Natural killer cell (primary cell): ENCODE measurements around the gene NPEPL1. TPM values are rescaled to one million over a fixed set of nuclear protein-coding genes. Genes with fewer than 3 reads are reported as not detected.

Experiments used
- ATAC-seq, 3 donors: fragments of 150-1000 bp in 2 of 3; fragments of 200-7000 bp in 1 of 3; cut with Tn5 transposase; 1 replicate in 1 of 3; 2 replicates in 2 of 3; pipeline ENCODE4 v1.10.0; 2021; ENCODE audit warnings: mild to moderate bottlenecking in 2 of 3, moderate library complexity in 2 of 3
- DNase-seq, 2 donors: peaks; one replicate each; pipeline versions ENCODE4 v3.0.0 to v3.0.0-alpha.2; 2013 to 2021; ENCODE audit warnings: mixed read lengths in 1 of 2
- H3K27ac ChIP-seq: one replicate; pipeline ENCODE4 v1.5.1; 2013; ENCODE audit warnings: mild to moderate bottlenecking, low read length
- H3K27me3 ChIP-seq: one replicate; pipeline ENCODE4 v1.6.1; 2013; ENCODE audit warnings: low read length; ENCODE audit not compliant: control insufficient read depth, insufficient read depth
- H3K36me3 ChIP-seq: one replicate; pipeline ENCODE4 v1.6.1; 2013; ENCODE audit warnings: low read length; ENCODE audit not compliant: control insufficient read depth, insufficient read depth
- H3K4me1 ChIP-seq: one replicate; pipeline ENCODE4 v1.6.1; 2013; ENCODE audit warnings: low read length; ENCODE audit not compliant: control insufficient read depth, insufficient read depth
- H3K4me3 ChIP-seq: one replicate; pipeline ENCODE4 v1.5.1; 2013; ENCODE audit warnings: low read length
- H3K9me3 ChIP-seq: one replicate; pipeline ENCODE4 v1.6.1; 2013; ENCODE audit warnings: low read length; ENCODE audit not compliant: control insufficient read depth, insufficient read depth
- H3K27ac Mint-ChIP-seq, 2 donors: one replicate each; pipeline ENCODE4 v1.8.0; 2022; ENCODE audit warnings: mild to moderate bottlenecking in 2 of 2, mixed read lengths in 2 of 2, moderate library complexity in 1 of 2
- H3K27me3 Mint-ChIP-seq, 2 donors: one replicate each; pipeline ENCODE4 v1.8.0; 2022; ENCODE audit warnings: low read depth in 2 of 2, mixed read lengths in 2 of 2
- H3K36me3 Mint-ChIP-seq: one replicate; pipeline ENCODE4 v1.8.0; 2022; ENCODE audit warnings: mixed read lengths
- H3K4me1 Mint-ChIP-seq, 2 donors: one replicate each; pipeline ENCODE4 v1.8.0; 2022; ENCODE audit warnings: mixed read lengths in 2 of 2
- H3K4me3 Mint-ChIP-seq: one replicate; pipeline ENCODE4 v1.8.0; 2022; ENCODE audit warnings: mild to moderate bottlenecking, moderate library complexity, mixed read lengths
- H3K9me3 Mint-ChIP-seq, 2 donors: one replicate each; pipeline ENCODE4 v1.8.0; 2022; ENCODE audit warnings: mixed read lengths in 2 of 2
- CTCF ChIP-seq: fragments of 200-600 bp; IDR thresholded peaks from one replicate; pipeline ENCODE4 v1.8.0; 2022; ENCODE audit warnings: antibody characterized with exemption
- WGBS: methylation state at CpG from one replicate; pipeline ENCODE4 v1.1.7; 2013; ENCODE audit warnings: missing lambda C conversion rate; ENCODE audit not compliant: insufficient coverage; 5-methylcytosine and 5-hydroxymethylcytosine counted together
- intact Hi-C: fragments of 100-400 bp; cut with micrococcal nuclease; formaldehyde crosslinking; loops from one replicate; pipeline ENCODE4 v1.14.2; 2022
- total RNA-seq, 4 donors: library from RNA; stranded (reverse); fragments of 120-200 nt in 1 of 4; gene quantifications; one replicate each; pipeline versions ENCODE4 v1.2.3 to v1.2.4, GENCODE V29; 2013 to 2022

Gene NPEPL1
- total RNA-seq, 3 donors from 2014 or later (not counting 1 experiment from before 2014, with no cell fraction given), result 66.0 to 83.7 (median 68.4) TPM

GRCh38 chr20:58660855-58661597 lies 31.6 kb upstream of the NPEPL1 start:
- Mint-ChIP-seq H3K36me3 (no peaks in the 10 kb centered on the region), H3K4me1 (peaks cover 61% of the 10 kb centered on the region in 2 donors), H3K27ac (peak overlapping the region; percentile 86 to 90), H3K9me3 (no peaks in the 10 kb centered on the region), H3K27me3 (no peaks in the 10 kb centered on the region), H3K4me3 (peak overlapping the region; percentile 37)
- TF ChIP-seq CTCF, result no peak
- peaks cover 12% of the 10 kb centered on the region for H3K36me3 ChIP-seq
- DNase-seq (peak in 1 of 2 donors; percentile 80), ATAC-seq (peak in 2 of 3 donors; percentile 36 to 52)
- H3K27me3 ChIP-seq, result no peaks in the 10 kb centered on the region
- H3K9me3 ChIP-seq, result no peaks in the 10 kb centered on the region
- 48% methylated on average over 14 of the region's 14 CpGs for WGBS
- H3K4me3 ChIP-seq, result no peak overlapping the region
- intact Hi-C loops, result no loop called here
- peak overlapping the region; percentile 1 for H3K27ac ChIP-seq
- H3K4me1 ChIP-seq, result peaks cover 17% of the 10 kb centered on the region

- Histone ChIP-seq H3K9me3 (no peaks in the 10 kb centered on the region), H3K27ac (peak overlapping the region; percentile 1), H3K4me1 (peaks cover 17% of the 10 kb centered on the region), H3K4me3 (no peak overlapping the region), H3K27me3 (no peaks in the 10 kb centered on the region), H3K36me3 (peaks cover 14% of the 10 kb centered on the region)
- DNase-seq (peak in 1 of 2 donors; percentile 52), ATAC-seq (peak in 1 of 3 donors; percentile 17)
- intact Hi-C loops, result no loop called here
- Mint-ChIP-seq H3K36me3 (no peaks in the 10 kb centered on the region), H3K4me3 (no peak overlapping the region), H3K27me3 (no peaks in the 10 kb centered on the region), H3K4me1 (peaks cover 54 to 59% of the 10 kb centered on the region in 2 donors), H3K9me3 (no peaks in the 10 kb centered on the region), H3K27ac (peak overlapping the region; percentile 86 to 90)
- 90% methylated on average over 10 of the region's 12 CpGs for WGBS
- TF ChIP-seq CTCF, result no peak
Measured at GRCh38 chr20:58661598-58662473, 30.8 kb upstream of the NPEPL1 start.

- Mint-ChIP-seq H3K27me3 (no peaks in the 10 kb centered on the region), H3K27ac (peak overlapping the region in 1 of 2 donors; percentile 29), H3K36me3 (no peaks in the 10 kb centered on the region), H3K4me3 (no peak overlapping the region), H3K9me3 (no peaks in the 10 kb centered on the region), H3K4me1 (peaks cover 37 to 44% of the 10 kb centered on the region in 2 donors)
- intact Hi-C loops, result no loop called here
- Histone ChIP-seq H3K27ac (no peak overlapping the region), H3K27me3 (no peaks in the 10 kb centered on the region), H3K4me3 (no peak overlapping the region), H3K4me1 (peaks cover 17% of the 10 kb centered on the region), H3K9me3 (no peaks in the 10 kb centered on the region), H3K36me3 (peaks cover 24% of the 10 kb centered on the region)
- no peak for ATAC-seq
- no peak for TF ChIP-seq CTCF
- no CpG with 5 or more reads among the region's 2 CpGs for WGBS
- no peak for DNase-seq
Measured at GRCh38 chr20:58664331-58664730, 28.3 kb upstream of the NPEPL1 start.
